Ishikawa (cell line): ENCODE results near the gene ADGRL3.

ENCODE experiments used
- CEBPB ChIP-seq: IDR thresholded peaks from 2 replicates; pipeline ENCODE4 v1.6.1; 2012
- CREB1 ChIP-seq: IDR thresholded peaks from 2 replicates; pipeline ENCODE4 v1.6.1; 2012; ENCODE audit warnings: low read depth
- EGR1 ChIP-seq: IDR thresholded peaks from 2 replicates; pipeline ENCODE4 v1.6.1; 2012
- EP300 ChIP-seq: IDR thresholded peaks from 2 replicates; pipeline ENCODE4 v1.6.1; 2012; ENCODE audit warnings: borderline replicate concordance
- FOXM1 ChIP-seq: IDR thresholded peaks from 2 replicates; pipeline ENCODE4 v1.6.1; 2012; ENCODE audit warnings: low read depth, borderline replicate concordance
- MAX ChIP-seq: IDR thresholded peaks from 2 replicates; pipeline ENCODE4 v1.6.1; 2012
- NFIC ChIP-seq: IDR thresholded peaks from 2 replicates; pipeline ENCODE4 v1.6.1; 2012
- RAD21 ChIP-seq: IDR thresholded peaks from 2 replicates; pipeline ENCODE4 v1.6.1; 2012; ENCODE audit warnings: low read depth
- REST ChIP-seq: IDR thresholded peaks from 2 replicates; pipeline ENCODE4 v1.6.1; 2012; ENCODE audit warnings: low read depth, mild to moderate bottlenecking
- TAF1 ChIP-seq: IDR thresholded peaks from 2 replicates; pipeline ENCODE4 v1.6.1; 2012; ENCODE audit warnings: low read depth, mild to moderate bottlenecking
- TCF12 ChIP-seq: IDR thresholded peaks from 2 replicates; pipeline ENCODE4 v1.6.1; 2012; ENCODE audit warnings: low read depth
- TEAD4 ChIP-seq: IDR thresholded peaks from 2 replicates; pipeline ENCODE4 v1.6.1; 2012
- USF1 ChIP-seq: IDR thresholded peaks from 2 replicates; pipeline ENCODE4 v1.6.1; 2012
- YY1 ChIP-seq: IDR thresholded peaks from 2 replicates; pipeline ENCODE4 v1.6.1; 2012; ENCODE audit warnings: low read depth
- ZBTB7A ChIP-seq: IDR thresholded peaks from 2 replicates; pipeline ENCODE4 v1.6.1; 2012; ENCODE audit warnings: low read depth

ADGRL3 gene

GRCh38 chr4:61545902-61546480, 345.9 kb downstream of the ADGRL3 start:
- TF ChIP-seq EGR1 (no peak), MAX (no peak), ZBTB7A (no peak), USF1 (no peak), RAD21 (no peak), TAF1 (no peak), NFIC (no peak), REST (no peak), TEAD4 (no peak), YY1 (no peak), CREB1 (no peak)

GRCh38 chr4:61549336-61549735, 349.2 kb downstream of the ADGRL3 start:
- TF ChIP-seq TCF12 (no peak), CREB1 (no peak), RAD21 (no peak), TAF1 (no peak), NFIC (no peak), CEBPB (no peak), MAX (no peak), TEAD4 (no peak), USF1 (no peak), EP300 (no peak), FOXM1 (no peak), EGR1 (no peak), YY1 (no peak)

- TF ChIP-seq TCF12, result no peak
- TF ChIP-seq YY1, result no peak
- no peak for TF ChIP-seq CREB1
- TF ChIP-seq MAX, result no peak
- no peak for TF ChIP-seq ZBTB7A
- no peak for TF ChIP-seq CEBPB
- no peak for TF ChIP-seq EGR1
Observed at GRCh38 chr4:61553557-61554125, 353.5 kb downstream of the ADGRL3 start.

- no peak for TF ChIP-seq USF1
- no peak for TF ChIP-seq NFIC
- no peak for TF ChIP-seq TCF12
- TF ChIP-seq CREB1, result no peak
- no peak for TF ChIP-seq TAF1
- no peak for TF ChIP-seq EGR1
- no peak for TF ChIP-seq EP300
Observed at GRCh38 chr4:61555789-61556188, 355.7 kb downstream of the ADGRL3 start.

- TF ChIP-seq USF1 (no peak), EGR1 (no peak), CREB1 (no peak), CEBPB (no peak), ZBTB7A (no peak), TAF1 (no peak), RAD21 (no peak), FOXM1 (no peak), MAX (no peak), REST (no peak), YY1 (no peak), TEAD4 (no peak), NFIC (no peak), EP300 (no peak), TCF12 (no peak)
Observed at GRCh38 chr4:61556277-61556676, 356.2 kb downstream of the ADGRL3 start.
